Osteoblast (primary cell): ENCODE results near the gene PIP5KL1. TPM values are rescaled to one million over a fixed set of nuclear protein-coding genes. Genes with fewer than 3 reads are reported as not detected.
A peak's percentile ranks its signal among the peaks of the same experiment; 100 is the strongest.

ENCODE experiments used
- DNase-seq: peaks from one replicate; pipeline ENCODE4 v3.0.0; 2011; ENCODE audit warnings: low spot score, mixed read lengths; ENCODE audit not compliant: insufficient read length; ENCODE audit errors: missing footprints
- H2AFZ ChIP-seq: 2 replicates; pipeline ENCODE4 v1.6.0; 2011; ENCODE audit warnings: mild to moderate bottlenecking, low read length
- H3K27ac ChIP-seq: 2 replicates; pipeline ENCODE4 v1.5.1; 2011; ENCODE audit warnings: mild to moderate bottlenecking, low read depth, low read length, moderate library complexity
- H3K27me3 ChIP-seq: 2 replicates; pipeline ENCODE4 v1.6.0; 2012; ENCODE audit warnings: mild to moderate bottlenecking, control low read depth, inconsistent platforms, low read length, moderate library complexity; ENCODE audit not compliant: insufficient read depth
- H3K36me3 ChIP-seq: 2 replicates; pipeline ENCODE4 v1.5.1; 2011; ENCODE audit warnings: mild to moderate bottlenecking, low read length, control low read depth, moderate library complexity; ENCODE audit not compliant: insufficient read depth
- H3K4me1 ChIP-seq: 2 replicates; pipeline ENCODE4 v1.5.1; 2011; ENCODE audit warnings: mild to moderate bottlenecking, low read length, control low read depth, moderate library complexity; ENCODE audit not compliant: insufficient read depth
- H3K4me2 ChIP-seq: 2 replicates; pipeline ENCODE4 v1.6.0; 2011; ENCODE audit warnings: mild to moderate bottlenecking, low read length; ENCODE audit not compliant: insufficient read depth
- H3K4me3 ChIP-seq: fragments of 200-600 bp; sonication (generic); 3 replicates; pipeline ENCODE4 v1.5.1; 2012; ENCODE audit warnings: mild to moderate bottlenecking, low read length, inconsistent platforms; ENCODE audit not compliant: insufficient read depth
- H3K79me2 ChIP-seq: 2 replicates; pipeline ENCODE4 v1.6.0; 2012; ENCODE audit warnings: mild to moderate bottlenecking, low read length, control low read depth, inconsistent platforms; ENCODE audit not compliant: insufficient read depth
- H3K9me3 ChIP-seq: 2 replicates; pipeline ENCODE4 v1.5.1; 2011; ENCODE audit warnings: low read depth, low read length, control low read depth
- H4K20me1 ChIP-seq: 2 replicates; pipeline ENCODE4 v1.6.0; 2012; ENCODE audit warnings: mild to moderate bottlenecking, low read length, control low read depth; ENCODE audit not compliant: insufficient read depth
- total RNA-seq: library from RNA; depleted of rRNA; stranded (reverse); fragments of >200 nt; gene quantifications from 2 replicates; pipeline ENCODE4 v1.2.3, GENCODE V29; 2012
- TF ChIP-seq, protein P1 (sequence below): IDR thresholded peaks from 2 replicates; pipeline ENCODE4 v1.5.1; 2011; ENCODE audit warnings: mild to moderate bottlenecking, low read depth, low read length, moderate library complexity; ENCODE audit errors: extremely low read depth

PIP5KL1 gene
- total RNA-seq, 1 donor = 2.2 TPM

GRCh38 chr9:127892831-127893230 lies 37.7 kb downstream of the PIP5KL1 start:
- Histone ChIP-seq H2AFZ (no peak overlapping the region), H3K79me2 (peaks cover 31% of the 10 kb centered on the region), H3K36me3 (peaks cover 75% of the 10 kb centered on the region), H4K20me1 (peaks cover 28% of the 10 kb centered on the region), H3K4me2 (no peak overlapping the region), H3K9me3 (peaks cover 2% of the 10 kb centered on the region), H3K27me3 (no peaks in the 10 kb centered on the region), H3K4me1 (peaks cover 12% of the 10 kb centered on the region), H3K27ac (no peak overlapping the region), H3K4me3 (no peak overlapping the region)
- DNase-seq = peak; percentile 37
- TF ChIP-seq, protein P1, sequence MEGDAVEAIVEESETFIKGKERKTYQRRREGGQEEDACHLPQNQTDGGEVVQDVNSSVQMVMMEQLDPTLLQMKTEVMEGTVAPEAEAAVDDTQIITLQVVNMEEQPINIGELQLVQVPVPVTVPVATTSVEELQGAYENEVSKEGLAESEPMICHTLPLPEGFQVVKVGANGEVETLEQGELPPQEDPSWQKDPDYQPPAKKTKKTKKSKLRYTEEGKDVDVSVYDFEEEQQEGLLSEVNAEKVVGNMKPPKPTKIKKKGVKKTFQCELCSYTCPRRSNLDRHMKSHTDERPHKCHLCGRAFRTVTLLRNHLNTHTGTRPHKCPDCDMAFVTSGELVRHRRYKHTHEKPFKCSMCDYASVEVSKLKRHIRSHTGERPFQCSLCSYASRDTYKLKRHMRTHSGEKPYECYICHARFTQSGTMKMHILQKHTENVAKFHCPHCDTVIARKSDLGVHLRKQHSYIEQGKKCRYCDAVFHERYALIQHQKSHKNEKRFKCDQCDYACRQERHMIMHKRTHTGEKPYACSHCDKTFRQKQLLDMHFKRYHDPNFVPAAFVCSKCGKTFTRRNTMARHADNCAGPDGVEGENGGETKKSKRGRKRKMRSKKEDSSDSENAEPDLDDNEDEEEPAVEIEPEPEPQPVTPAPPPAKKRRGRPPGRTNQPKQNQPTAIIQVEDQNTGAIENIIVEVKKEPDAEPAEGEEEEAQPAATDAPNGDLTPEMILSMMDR = no peak

GRCh38 chr9:127890053-127890452 lies 40.5 kb downstream of the PIP5KL1 start:
- Histone ChIP-seq H4K20me1 (peaks cover 21% of the 10 kb centered on the region), H2AFZ (no peak overlapping the region), H3K4me1 (no peaks in the 10 kb centered on the region), H3K4me2 (no peak overlapping the region), H3K79me2 (peaks cover 7% of the 10 kb centered on the region), H3K4me3 (no peak overlapping the region), H3K9me3 (peaks cover 2% of the 10 kb centered on the region), H3K27me3 (no peaks in the 10 kb centered on the region), H3K27ac (no peak overlapping the region), H3K36me3 (peaks cover 84% of the 10 kb centered on the region)
- TF ChIP-seq, protein P1 = no peak
- DNase-seq = peak; percentile 73

DNA sequence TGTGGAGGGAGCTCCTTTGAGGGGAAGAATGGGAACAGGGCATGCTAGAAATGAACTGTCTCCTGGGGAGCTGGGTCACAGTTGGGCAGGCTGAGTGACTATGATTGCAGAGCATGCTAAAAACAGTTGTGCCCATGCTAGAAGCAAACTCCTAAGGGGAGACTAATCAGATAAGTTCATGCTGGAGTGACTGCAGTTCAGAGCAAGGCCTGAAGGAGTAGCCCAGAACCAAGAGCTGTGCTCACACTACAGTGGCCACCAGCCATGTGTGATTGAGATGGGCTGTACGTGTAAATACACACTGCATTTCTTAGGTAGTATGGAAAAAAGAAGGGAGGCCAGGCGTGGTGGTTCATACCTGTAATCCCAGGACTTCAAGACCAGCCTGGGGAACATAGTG lies 42.8 kb downstream of the PIP5KL1 start:
- no peak overlapping the region for H3K4me3 ChIP-seq
- no peak overlapping the region for H3K4me2 ChIP-seq
- TF ChIP-seq, protein P1 = peak; percentile 40
- H3K27me3 ChIP-seq = no peaks in the 10 kb centered on the region
- peaks cover 3% of the 10 kb centered on the region for H3K79me2 ChIP-seq
- H3K27ac ChIP-seq = no peak overlapping the region
- H3K36me3 ChIP-seq = peaks cover 61% of the 10 kb centered on the region
- H3K9me3 ChIP-seq = no peaks in the 10 kb centered on the region
- H2AFZ ChIP-seq = no peak overlapping the region
- H3K4me1 ChIP-seq = no peaks in the 10 kb centered on the region
- H4K20me1 ChIP-seq = peaks cover 22% of the 10 kb centered on the region
- DNase-seq = peak; percentile 62

DNA sequence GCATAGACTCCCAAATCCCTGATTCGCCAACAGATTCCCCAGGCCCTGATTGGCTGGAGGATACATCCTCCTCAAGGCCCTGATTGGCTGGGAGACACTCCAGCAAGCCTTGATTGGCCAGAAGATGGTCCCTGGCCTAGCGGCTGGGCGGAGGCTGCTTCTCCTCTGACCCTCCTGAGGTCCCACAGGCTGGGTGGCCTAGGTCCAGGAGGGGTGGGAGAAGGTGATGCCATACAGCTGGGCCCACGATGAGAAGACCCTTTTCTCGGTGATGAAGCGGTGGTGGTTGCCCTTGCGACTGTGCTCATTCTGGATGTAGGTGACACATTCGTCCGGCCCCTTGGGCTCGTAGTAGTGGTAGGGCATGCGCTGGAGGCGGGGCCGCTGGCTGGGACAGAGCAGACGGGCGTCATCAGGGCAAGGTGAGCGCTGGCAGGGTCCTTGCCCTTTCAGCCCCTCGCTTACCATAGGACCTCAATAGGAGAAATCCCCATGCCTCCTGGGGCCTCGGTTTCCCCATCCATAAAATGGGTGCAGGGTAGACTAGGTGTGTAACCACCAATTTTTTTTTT lies 44.1 kb downstream of the PIP5KL1 start:
- Histone ChIP-seq H3K27me3 (no peaks in the 10 kb centered on the region), H2AFZ (no peak overlapping the region), H3K4me3 (no peak overlapping the region), H4K20me1 (peaks cover 22% of the 10 kb centered on the region), H3K9me3 (no peaks in the 10 kb centered on the region), H3K4me1 (no peaks in the 10 kb centered on the region), H3K79me2 (no peaks in the 10 kb centered on the region), H3K36me3 (peaks cover 54% of the 10 kb centered on the region), H3K4me2 (no peak overlapping the region), H3K27ac (no peak overlapping the region)
- TF ChIP-seq, protein P1 = no peak
- DNase-seq = peak; percentile 83
